GM18951 (cell line): ENCODE data around the gene CD247.
"Not testable (repeated sequence)": the region's sequence is repeated elsewhere in the genome, so short reads cannot be mapped to it uniquely, and the experiment has no call there.

Source experiments
- POLR2A ChIP-seq: IDR thresholded peaks from 4 replicates; pipeline ENCODE4 v1.6.1; 2011; ENCODE audit warnings: mild to moderate bottlenecking; ENCODE audit not compliant: insufficient read length, insufficient read depth; ENCODE audit errors: extremely low read depth
- in situ Hi-C: fragments of 300-500 bp; cut with MboI; formaldehyde crosslinking; loops from one replicate; pipeline ENCODE4 v1.12.0; 2022; ENCODE audit warnings: low sequenced_read_pairs, mixed read lengths, inconsistent platforms; ENCODE audit not compliant: unreplicated experiment

CD247 gene

DNA sequence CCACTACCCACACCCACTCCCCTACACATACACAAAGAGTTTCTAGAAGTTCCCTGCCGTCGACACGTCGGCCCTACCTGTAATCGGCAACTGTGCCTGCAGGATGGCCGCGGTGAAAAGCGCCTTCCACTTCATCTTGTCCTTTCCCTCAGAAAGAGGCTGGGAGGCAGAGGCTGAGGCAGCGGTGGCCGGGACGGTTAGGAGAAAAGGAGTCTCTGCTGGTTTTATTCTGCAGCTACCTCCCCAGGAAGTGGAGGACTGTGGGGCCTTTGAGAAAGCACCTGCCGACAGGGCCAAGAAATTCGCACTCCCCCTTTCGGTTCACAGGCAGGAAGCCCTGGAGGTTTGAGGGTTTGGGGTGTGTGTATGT, at the start of gene CD247:
TSS of gene CD247 (minus strand) at position 199 of the 370 bp plus-strand sequence. CDS start at position 135, 64 bp downstream.
- in situ Hi-C loops: no loop called here
- no peak for TF ChIP-seq POLR2A

DNA sequence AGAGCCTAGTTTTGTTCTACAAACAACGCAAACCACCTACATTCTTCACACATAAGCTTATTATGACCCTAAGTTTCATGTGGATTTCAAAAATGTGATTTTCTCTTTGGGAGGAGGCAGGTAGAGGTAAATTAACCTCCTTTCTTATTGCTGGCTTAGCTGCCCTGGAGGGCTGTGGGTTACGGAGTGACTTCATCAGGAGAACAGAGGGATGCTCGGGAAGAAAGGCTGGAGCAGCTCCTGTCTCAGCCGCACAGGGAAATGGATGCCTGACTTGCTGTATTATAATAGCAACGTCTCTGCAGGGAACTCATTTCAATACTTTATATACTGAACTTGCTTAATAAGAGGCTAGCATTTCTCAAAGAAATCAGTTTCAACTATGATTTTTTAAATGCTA, 49.3 kb upstream of the CD247 start:
- in situ Hi-C loops: no loop called here

DNA sequence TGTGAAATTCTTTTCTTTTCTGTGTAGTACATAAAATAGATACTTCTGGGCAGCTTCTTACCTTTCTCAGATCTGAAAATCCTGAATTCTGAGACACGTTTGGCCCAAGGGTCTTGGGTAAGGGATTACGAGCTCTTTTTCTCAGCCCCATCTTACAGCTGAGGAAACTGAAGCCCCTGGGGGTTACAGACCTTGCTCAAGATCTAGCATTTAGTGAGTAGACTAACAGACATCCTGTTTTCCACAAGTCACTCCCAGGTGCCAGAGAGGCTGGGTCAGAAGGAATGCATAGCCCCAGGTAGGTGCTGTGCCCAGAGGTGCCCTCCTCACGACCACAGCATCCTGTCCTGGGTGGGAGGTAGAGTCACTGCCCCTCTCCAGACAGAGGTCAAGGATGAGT, 48.4 kb upstream of the CD247 start:
- no peak for TF ChIP-seq POLR2A
- in situ Hi-C loops: no loop called here

More for the DNA sequence above, 49.3 kb upstream of the CD247 start:
- no peak for TF ChIP-seq POLR2A

DNA sequence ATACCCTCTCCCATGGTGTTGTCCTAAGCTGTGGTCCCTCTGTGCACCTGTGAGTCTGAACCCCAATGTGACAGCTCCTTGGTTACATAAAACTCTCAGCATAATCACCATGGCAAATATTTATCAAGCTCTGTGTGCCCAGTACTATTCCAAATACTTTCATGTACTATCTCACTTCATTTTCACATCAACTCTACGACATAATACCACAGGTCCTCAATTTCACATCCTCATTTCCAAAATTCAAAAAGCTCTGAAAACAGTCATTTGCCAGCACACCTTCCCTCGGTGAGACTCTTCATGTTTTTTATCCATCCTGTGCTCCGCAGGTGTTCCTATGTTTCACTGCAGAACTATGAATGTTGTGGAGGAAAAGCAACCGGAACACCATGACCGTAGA, 47.6 kb upstream of the CD247 start:
- no peak for TF ChIP-seq POLR2A
- in situ Hi-C loops: no loop called here

DNA sequence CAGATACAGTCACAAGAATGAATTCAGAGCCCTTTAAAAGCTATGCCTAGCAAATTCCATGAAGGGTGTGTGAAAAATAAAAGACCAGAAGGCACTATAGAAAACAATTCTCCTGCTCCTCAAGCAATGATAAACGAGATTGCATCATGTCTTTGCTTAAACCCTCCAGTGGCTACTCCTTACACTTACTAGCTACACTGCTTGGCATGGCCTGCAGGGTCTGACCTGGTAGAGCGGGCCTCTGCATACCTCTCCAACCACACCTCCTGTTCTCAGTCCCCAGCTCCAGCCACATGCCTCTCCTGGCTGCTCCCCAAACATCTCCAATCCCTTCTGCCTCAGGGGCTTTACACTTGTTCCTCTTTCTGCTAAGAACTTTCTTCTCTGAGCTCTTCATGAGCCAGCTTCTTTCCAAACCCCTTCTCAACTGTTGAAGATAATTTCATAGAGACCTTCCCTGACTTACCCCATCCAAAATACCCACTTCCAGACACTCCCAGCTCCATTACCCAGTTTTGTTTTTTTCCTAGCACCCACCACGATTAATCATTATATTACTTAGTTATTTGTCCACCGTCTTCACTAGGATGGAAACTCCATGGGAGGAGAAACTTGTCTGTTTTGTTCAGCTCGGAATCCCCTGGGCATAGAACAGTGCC, 46.4 kb upstream of the CD247 start:
- TF ChIP-seq POLR2A: no peak
- in situ Hi-C loops: no loop called here

DNA sequence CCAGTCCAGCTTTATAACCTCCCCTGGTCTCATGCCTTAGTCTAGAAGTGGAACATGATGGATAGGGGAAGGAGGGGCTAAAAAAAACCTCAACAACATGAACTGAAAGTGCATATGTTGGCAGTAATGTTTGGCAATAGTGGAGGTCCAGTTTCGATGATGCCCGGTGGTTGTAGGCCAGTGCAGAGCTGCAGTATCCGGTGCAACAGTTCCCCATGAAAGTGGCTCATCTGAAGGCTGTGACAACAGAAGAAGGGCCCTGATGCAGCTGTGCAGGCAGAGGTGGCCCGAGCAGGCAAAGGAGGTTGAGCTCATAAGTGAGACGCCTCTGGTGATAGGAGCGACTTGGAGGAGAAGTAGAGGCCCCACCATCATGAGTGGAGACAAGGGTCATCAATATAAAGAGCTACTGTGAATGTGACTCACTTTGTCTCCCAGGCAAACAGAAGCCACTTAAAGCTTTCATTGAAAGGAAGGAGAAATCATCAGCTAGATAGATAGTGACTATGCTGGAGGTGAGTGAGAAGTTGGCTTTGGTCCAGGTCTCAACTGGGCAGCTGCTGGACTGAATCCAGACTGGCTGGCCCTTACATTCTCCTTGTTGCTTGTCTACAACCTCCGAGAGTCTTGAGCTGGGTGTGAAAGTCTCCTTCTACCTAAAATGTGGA, 45.4 kb upstream of the CD247 start:
- TF ChIP-seq POLR2A: no peak
- in situ Hi-C loops: no loop called here

DNA sequence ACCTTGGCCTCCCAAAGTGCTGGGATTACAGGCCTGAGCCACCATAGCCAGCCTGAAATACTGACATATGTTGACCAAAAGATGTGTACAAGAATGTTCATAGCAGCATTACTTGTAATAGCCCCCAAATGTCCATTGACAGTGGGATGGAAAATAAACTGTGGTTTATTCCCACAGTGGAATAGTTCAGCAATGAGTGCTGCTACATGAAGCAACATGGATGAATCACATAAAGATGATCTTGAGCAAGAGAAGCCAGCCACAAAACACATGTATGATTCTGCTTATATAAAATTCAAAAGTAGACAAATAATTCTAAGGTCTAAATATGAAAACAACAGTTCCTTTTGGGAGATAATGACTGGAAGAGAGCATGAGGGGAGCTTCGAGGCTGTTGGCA, 44.4 kb upstream of the CD247 start:
- TF ChIP-seq POLR2A: no peak
- in situ Hi-C loops: no loop called here

DNA sequence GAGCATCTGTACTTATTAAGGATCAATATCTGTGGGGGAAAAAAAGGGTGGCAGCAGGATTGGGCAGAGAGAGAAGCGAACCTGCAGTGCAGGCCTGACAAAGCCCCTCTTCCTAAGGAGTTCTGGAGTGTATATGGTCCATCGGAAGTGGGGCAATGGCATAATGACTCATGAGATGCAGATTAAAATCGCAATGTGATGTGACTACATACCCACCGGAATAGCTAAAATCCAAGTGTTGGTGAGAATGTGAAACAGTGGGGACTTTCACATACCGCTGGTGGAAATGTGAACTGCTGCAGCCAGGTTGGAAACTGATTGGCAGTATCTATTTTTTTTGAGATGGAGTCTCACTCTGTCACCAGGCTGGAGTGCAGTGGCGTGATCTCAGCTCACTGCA, 43.4 kb upstream of the CD247 start:
- in situ Hi-C loops: no loop called here
- TF ChIP-seq POLR2A: no peak

DNA sequence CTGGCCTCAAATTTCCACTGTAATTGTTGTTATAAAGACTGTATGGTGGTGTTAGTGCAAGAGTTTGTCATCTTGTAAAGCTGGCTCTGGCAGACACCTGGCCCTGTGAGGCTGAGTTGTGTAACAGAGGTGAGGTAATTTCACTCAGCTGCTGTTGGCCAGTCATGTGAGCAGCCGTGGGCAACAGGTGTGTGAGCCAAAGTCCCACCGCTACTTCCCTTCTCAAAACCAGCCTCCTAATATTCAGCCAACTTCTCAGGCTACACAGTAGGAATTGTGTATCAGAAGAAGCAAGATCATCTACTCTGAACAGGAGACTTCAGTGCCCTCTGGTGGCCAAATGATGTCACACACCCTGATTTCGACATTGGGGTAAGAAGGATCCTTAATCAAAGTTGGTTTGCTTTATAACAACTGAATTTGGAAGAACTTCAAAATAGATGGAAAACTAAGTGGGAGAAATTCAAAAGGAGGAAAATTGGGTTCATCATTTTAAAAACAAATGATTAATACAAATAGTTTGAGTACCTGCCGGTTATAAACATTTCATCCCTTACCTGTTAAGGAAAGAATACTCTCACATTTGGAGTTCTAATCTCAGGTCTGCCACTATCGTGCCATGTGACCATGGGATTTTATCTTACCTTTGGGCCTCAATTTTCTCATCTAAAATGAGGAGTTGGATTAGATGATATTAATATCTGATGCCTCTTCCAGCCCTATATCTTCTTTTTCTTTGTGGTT, 37.8 kb upstream of the CD247 start:
- in situ Hi-C loops: no loop called here
- no peak for TF ChIP-seq POLR2A

DNA sequence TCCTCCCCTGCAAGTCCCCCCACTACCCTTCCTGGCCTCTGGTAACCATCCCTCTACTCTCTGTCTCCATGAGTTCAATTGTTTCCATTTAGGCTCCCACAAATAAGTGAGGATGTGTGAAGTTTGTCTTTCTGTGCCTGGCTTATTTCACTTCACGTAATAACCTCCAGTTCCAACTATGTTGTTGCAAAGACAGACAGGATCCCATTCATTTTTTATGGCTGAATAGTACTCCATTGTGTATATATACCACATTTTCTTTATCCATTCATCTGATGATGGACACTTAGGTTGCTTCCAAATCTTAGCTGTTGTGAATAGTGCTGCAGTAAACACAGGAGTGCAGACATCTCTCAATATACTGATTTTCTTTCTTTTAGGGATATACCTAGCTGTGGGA, 36.7 kb upstream of the CD247 start:
- in situ Hi-C loops: not testable (repeated sequence)

DNA sequence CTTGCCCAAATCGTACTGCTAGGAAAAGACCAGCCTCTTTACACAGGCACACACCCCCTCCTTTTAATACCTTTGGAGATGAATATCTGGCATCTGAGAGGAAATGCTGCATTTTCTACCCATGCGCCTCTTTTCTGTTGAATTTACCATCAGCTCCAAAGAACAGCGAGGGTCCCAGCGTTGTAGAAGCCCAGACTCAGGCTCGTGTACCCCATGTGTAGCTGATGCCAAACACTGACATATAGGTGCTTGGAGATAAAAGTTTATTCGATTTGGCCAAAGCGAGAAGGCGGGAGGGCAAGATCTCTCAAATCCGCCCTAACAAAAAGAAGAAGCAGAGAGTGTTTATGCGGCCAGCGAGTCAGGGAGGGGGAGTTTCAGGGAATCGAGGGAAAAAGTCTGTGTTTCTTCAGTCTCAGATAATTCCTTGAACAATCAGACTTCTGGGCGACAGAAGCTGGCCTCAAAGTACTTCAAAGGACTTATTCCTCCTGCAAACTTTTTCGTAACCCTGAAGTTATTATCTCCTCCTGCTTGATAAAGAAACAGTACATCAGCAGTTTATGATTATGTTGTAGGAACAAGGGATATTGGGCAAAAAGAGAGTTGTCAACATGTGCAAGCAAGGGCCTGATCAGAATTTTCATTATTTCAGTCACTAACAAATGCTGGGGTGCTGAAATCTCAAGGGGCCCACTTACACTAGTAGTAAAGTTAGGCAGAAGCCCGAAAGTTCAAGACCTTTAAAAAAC, 35.9 kb upstream of the CD247 start:
- in situ Hi-C loops: no loop called here
- no peak for TF ChIP-seq POLR2A

DNA sequence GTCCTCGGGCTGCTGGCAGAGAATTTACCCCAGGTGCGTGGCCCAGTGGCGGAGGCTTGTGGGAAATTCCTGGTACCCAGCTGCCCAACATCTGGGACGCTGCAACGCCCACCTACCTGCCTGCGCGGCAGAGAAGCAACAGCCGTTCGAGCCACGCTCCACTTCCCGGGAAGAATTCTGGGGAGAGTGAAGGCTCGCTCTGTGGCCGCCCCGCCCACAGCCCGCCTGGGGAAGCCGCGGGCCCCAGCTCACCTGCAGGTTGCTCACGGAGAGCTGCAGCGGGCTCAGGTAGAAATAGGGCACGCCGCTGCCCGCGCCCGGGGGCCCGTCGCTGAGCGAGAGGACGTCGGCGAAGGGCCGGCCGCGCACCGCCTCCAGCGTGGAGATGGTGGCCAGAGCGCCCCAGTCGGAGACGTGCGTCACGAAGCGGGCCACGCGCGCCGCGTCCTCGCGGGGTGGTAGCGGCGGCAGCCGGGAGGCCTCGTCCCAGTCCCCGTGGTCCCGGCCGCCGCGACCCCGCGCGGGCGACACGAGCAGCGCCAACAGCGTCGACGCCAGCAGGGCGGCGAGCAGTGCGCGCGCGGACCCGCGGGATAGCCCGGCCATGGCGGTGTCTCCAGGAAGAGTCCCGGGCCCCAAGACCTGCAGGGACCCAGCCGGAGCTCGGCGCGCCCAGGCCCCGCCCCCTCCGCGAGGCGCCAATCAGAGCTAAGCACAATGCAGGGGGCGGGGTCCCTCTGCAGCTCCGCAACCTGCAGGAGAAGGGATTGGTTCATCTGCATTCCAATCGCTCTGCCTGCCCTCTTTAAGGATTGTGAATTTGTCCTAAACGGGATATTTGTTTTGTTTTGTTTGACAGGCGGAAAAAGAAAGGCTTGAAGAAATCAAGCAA, 35.1 kb upstream of the CD247 start, which contains the start of gene CREG1:
TSS of gene CREG1 (minus strand) at position 627 of the 892 bp plus-strand sequence.
- in situ Hi-C loops: no loop called here
- peak; percentile 88 for TF ChIP-seq POLR2A
